Common myeloid progenitor, CD34-positive (primary cell): ENCODE measurements around the gene INPP5K.

Experiments used
- CTCF ChIA-PET: fragments of 350-600 bp; sonication (Branson Sonifier 250); formaldehyde crosslinking; loops from one replicate; lab custom pipeline; 2021; ENCODE audit warnings: antibody characterized with exemption; lab: Charles Lee
- POLR2A ChIA-PET: fragments of 350-600 bp; sonication (Branson Sonifier 250); formaldehyde crosslinking; loops from one replicate; lab custom pipeline; 2021; ENCODE audit warnings: antibody characterized with exemption; lab: Charles Lee
- DNase-seq, 3 donors: peaks; one replicate each; pipeline versions ENCODE4 v3.0.0 to v3.0.0-alpha.2; 2013
- H3K27ac ChIP-seq, 2 experiments: 1 replicate in 1 of 2; 2 replicates in 1 of 2; pipeline ENCODE4 v1.7.0; 2013; ENCODE audit warnings: inconsistent platforms in 2 of 2, low read length in 2 of 2, mild to moderate bottlenecking in 2 of 2, low read depth in 1 of 2, moderate library complexity in 1 of 2; ENCODE audit not compliant: severe bottlenecking in 2 of 2, insufficient read depth in 1 of 2, poor library complexity in 1 of 2
- H3K27me3 ChIP-seq, 5 experiments: replicated peaks in 2 of 5; 1 replicate in 3 of 5; 2 replicates in 2 of 5; pipeline versions ENCODE4 v1.6.1 to v1.7.0; 2013; ENCODE audit warnings: low read length in 4 of 5, mild to moderate bottlenecking in 2 of 5, moderate library complexity in 2 of 5, inconsistent platforms in 1 of 5; ENCODE audit not compliant: insufficient read depth in 5 of 5, control insufficient read depth in 4 of 5
- H3K36me3 ChIP-seq, 4 experiments: 1 replicate in 2 of 4; 2 replicates in 2 of 4; pipeline versions ENCODE4 v1.6.1 to v1.7.0; 2013; ENCODE audit warnings: low read length in 3 of 4, control low read depth in 1 of 4, mild to moderate bottlenecking in 1 of 4; ENCODE audit not compliant: control insufficient read depth in 4 of 4, insufficient read depth in 4 of 4
- H3K4me1 ChIP-seq, 4 experiments: 1 replicate in 3 of 4; 2 replicates in 1 of 4; pipeline versions ENCODE4 v1.6.1 to v1.7.1; 2013; ENCODE audit warnings: low read length in 3 of 4, mild to moderate bottlenecking in 3 of 4, control low read depth in 1 of 4, inconsistent platforms in 1 of 4, moderate library complexity in 1 of 4; ENCODE audit not compliant: control insufficient read depth in 4 of 4, insufficient read depth in 4 of 4; ENCODE audit errors: control extremely low read depth in 1 of 4
- H3K4me3 ChIP-seq, 7 experiments: 1 replicate in 4 of 7; 2 replicates in 3 of 7; pipeline versions ENCODE4 v1.5.1 to v1.7.0; 2013; ENCODE audit warnings: mild to moderate bottlenecking in 7 of 7, low read length in 6 of 7, moderate library complexity in 6 of 7, inconsistent platforms in 2 of 7, low read depth in 2 of 7, control low read depth in 1 of 7; ENCODE audit not compliant: insufficient read depth in 4 of 7, control insufficient read depth in 1 of 7; ENCODE audit errors: extremely low read depth in 1 of 7
- H3K9me3 ChIP-seq, 5 experiments: 1 replicate in 4 of 5; 2 replicates in 1 of 5; pipeline versions ENCODE4 v1.6.1 to v1.7.1; 2013; ENCODE audit warnings: low read length in 4 of 5, mild to moderate bottlenecking in 2 of 5, inconsistent platforms in 1 of 5, low read depth in 1 of 5, moderate library complexity in 1 of 5; ENCODE audit not compliant: control insufficient read depth in 4 of 5, insufficient read depth in 2 of 5; ENCODE audit errors: control extremely low read depth in 1 of 5
- WGBS: methylation state at CpG from one replicate; pipeline ENCODE4 v1.1.5; 2013; ENCODE audit not compliant: insufficient coverage; 5-methylcytosine and 5-hydroxymethylcytosine counted together

INPP5K gene

DNA sequence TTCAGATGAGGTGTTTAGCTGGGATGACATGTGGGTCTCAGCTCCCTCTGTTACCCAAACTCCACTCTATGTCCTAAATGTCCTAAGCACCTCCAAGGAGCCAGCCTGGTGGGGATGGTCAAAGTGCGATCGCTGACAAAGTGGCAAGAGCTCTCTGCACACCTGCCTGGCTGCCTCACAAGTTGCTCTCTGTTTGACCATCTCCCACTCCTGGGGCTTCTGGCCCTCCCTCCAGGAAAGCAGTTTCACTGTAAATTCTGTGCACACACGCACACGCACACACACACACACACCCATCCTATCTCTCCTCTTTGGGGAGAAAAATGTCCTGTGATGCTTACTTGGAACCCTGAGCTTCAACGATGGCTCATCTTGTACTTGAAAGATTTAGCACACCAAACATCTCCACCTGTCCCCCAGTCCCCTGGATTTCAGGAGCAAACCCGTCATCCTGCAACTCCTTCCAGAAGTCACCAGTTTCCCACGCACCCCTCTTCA lies 44.5 kb upstream of the INPP5K start:
- no peaks in the 10 kb centered on the region for H3K27me3 ChIP-seq
- H3K27ac ChIP-seq = no peak overlapping the region
- DNase-seq = no peak
- ChIA-PET CTCF (interaction anchor here (1.0 to 1.4 kb wide), 4 partner anchors 28 to 88 kb away, joined by 3 to 6 read pairs (median 4); partner anchors contain the start of gene RILP), POLR2A (interaction anchor here (1.0 kb wide), 1 partner anchor 57 kb away, joined by 3 read pairs; no protein-coding TSS in a partner anchor)
- H3K4me1 ChIP-seq = peaks cover 0 to 30% (median 19%) of the 10 kb centered on the region in 4 experiments
- H3K9me3 ChIP-seq = no peaks in the 10 kb centered on the region
- 96% methylated on average over 7 of the region's 7 CpGs for WGBS
- H3K36me3 ChIP-seq = peaks cover 0 to 10% (median 5%) of the 10 kb centered on the region in 4 experiments
- peak overlapping the region in 3 of 7 experiments; percentile 73 to 79 (median 78) for H3K4me3 ChIP-seq

DNA sequence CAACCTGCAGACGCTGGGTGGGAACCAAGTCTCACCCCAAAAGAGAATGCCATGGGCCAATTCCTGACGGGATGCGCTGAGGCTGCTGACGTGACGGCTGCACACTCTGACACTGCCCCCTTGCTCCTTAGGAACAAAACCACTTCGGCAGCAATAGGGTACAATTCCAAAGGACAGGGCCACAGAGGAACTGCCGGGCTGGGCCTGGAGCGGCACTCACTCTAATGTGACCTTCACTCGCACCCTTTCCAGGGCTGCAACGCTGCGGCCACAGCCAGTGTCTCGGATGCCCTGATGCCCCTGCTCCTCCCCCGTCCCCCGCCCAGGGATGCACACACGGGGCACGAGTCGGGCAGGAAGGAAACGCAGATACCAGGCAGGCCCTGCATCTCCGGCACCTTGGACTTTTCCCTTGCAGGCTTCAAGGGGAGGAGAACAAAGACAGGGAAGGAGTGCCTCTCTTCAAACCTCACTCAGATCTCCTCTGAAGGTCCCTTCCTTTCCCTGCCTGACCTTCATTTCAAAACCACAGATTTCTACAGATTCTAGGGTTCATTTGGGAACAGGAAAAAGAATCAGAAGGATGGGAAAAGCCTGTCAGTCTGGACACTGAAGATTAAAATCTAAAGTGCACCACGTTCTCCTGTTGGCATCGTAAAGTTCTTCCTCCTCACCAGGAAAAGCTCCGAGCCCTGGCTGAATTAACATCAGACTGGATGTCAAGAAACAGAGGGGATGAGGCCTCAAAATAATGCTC lies 43.9 kb upstream of the INPP5K start:
- DNase-seq = no peak
- no peak overlapping the region for H3K27ac ChIP-seq
- H3K36me3 ChIP-seq = peaks cover 0 to 13% (median 5%) of the 10 kb centered on the region in 4 experiments
- CTCF ChIA-PET = interaction anchor here (1.0 to 1.1 kb wide), 2 partner anchors 27 to 42 kb away, joined by 3 to 4 read pairs; no protein-coding TSS in a partner anchor
- H3K27me3 ChIP-seq = no peaks in the 10 kb centered on the region
- H3K9me3 ChIP-seq = no peaks in the 10 kb centered on the region
- no peak overlapping the region for H3K4me3 ChIP-seq
- POLR2A ChIA-PET = interaction anchor here (1.0 kb wide), 1 partner anchor 58 kb away, joined by 3 read pairs; no protein-coding TSS in a partner anchor
- peaks cover 0 to 33% (median 24%) of the 10 kb centered on the region in 4 experiments for H3K4me1 ChIP-seq
- WGBS = 89% methylated on average over 22 of the region's 22 CpGs

DNA sequence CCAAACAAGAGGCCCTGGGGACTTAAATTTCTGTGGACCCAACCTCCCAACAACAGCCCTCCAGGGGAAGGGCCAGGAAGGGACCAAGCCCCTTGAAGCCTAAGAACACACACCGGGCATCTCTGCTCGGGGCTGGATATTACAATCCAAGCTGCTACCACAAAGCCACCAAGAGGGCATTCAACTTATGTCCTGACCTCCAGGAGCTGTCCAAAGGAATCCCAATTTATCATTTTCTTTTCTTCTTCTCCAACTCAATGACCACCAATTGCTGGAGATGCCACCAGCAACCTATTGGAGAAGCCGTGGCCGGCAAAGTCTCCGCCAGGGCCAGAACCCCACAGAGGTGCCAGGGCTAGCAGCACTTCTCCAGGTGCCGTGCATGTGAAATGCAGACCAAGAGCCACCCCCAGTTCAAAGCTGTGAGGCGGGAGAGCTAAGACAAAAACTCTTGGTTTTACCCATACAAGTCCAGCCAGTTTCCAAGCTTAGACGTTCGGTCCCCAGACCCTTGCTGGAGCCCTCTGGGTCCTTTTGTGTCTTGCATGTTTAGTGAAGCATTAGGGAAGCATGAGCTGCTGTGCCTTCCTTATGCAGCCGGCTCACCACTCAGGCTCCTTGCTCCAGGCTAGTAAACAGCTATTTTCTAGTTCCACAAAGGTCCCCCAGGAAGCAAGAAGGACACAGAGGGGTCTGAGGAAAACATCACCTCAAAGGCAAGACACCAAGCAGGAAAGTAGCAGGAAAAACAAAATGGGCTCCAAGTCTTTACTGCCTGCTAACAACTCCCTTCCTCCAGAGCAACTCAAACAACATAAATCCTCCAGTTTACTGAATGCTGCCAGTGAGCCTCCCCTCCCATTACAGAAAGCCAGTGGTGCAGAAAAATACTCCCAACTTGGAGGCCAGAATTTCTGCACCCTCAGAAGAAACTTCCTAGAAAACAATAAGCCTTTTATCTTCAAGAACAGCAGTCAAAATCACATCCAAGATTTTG lies 42.9 kb upstream of the INPP5K start:
- 91% methylated on average over 10 of the region's 10 CpGs for WGBS
- peaks cover 0 to 20% (median 5%) of the 10 kb centered on the region in 4 experiments for H3K36me3 ChIP-seq
- H3K9me3 ChIP-seq = no peaks in the 10 kb centered on the region
- ChIA-PET CTCF (interaction anchor here (1.0 kb wide), 1 partner anchor 15 kb away, joined by 4 read pairs; no protein-coding TSS in a partner anchor), POLR2A (interaction anchor here (0.5 kb wide), 1 partner anchor 97 kb away, joined by 5 read pairs; no protein-coding TSS in a partner anchor)
- DNase-seq = no peak
- no peak overlapping the region for H3K27ac ChIP-seq
- no peak overlapping the region for H3K4me3 ChIP-seq
- peaks cover 0 to 40% (median 24%) of the 10 kb centered on the region in 4 experiments for H3K4me1 ChIP-seq
- no peaks in the 10 kb centered on the region for H3K27me3 ChIP-seq

DNA sequence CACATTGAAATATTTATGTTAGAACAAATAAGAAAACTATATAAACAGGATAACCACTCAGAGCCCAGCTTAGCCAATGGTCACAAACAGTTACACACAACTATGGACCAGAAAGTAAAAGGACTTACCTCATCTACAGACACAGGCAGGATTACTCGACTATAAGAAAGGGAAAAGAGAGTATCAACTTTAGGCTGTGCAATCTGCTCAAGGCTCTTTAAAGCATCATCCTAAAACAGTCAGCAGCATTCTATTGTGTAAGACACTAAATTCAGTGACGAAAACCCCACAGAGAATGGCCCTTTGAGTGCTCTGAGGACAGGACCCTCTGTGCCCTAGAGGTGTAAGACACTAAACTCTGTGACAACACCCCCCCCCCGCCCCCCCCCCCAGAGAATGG lies 42.0 kb upstream of the INPP5K start:
- Histone ChIP-seq H3K27me3 (no peaks in the 10 kb centered on the region), H3K4me1 (peaks cover 0 to 40% (median 24%) of the 10 kb centered on the region in 4 experiments), H3K9me3 (no peaks in the 10 kb centered on the region), H3K4me3 (no peak overlapping the region), H3K36me3 (peaks cover 2 to 27% (median 8%) of the 10 kb centered on the region in 4 experiments), H3K27ac (no peak overlapping the region)
- DNase-seq = no peak
- ChIA-PET POLR2A (no interaction called here), CTCF (interaction anchor here (1.0 kb wide), 1 partner anchor 16 kb away, joined by 4 read pairs; no protein-coding TSS in a partner anchor)
- no CpG with 5 or more reads among the region's 3 CpGs for WGBS

DNA sequence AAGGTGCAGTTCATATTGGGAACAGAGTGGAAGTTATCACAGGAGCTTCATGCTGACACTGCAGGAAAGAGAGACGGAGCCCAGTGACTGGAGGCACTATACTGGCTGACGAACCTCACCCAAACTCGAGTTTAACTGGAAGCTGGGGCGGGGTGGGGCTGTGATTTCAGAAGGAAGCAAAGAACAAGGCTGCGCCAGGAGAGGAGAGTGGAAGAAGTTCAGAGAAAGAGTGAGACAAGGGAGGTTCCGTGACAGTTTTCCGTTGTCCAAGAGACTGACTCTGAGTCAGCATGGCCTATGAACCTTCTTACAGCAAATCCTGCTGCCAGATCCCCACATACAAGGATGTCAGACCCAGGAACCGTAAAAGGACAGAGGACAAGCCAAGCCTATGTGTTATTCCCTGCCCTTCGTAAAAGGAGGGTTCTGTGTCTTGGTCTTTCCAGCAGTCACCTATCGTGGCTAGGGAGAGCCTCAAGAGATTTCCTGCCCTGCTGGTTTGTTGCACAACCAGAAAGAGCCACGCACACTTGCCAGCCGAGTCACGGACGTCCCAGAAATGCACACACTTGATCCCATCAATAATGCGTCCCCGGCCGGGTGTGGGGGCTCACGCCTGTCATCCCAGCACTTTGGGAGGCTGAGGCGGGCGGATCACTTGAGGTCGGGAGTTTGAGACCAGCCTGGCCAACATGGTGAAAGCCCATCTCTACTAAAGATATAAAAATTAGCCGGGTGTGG lies 41.1 kb upstream of the INPP5K start:
- POLR2A ChIA-PET = no interaction called here
- CTCF ChIA-PET = no interaction called here
- Histone ChIP-seq H3K27ac (no peak overlapping the region), H3K4me3 (no peak overlapping the region), H3K27me3 (no peaks in the 10 kb centered on the region), H3K36me3 (peaks cover 2 to 36% (median 10%) of the 10 kb centered on the region in 4 experiments), H3K9me3 (no peaks in the 10 kb centered on the region), H3K4me1 (peaks cover 0 to 40% (median 24%) of the 10 kb centered on the region in 4 experiments)
- 95% methylated on average over 22 of the region's 22 CpGs for WGBS
- no peak for DNase-seq
